Esophagus (tissue), 2 donors: ENCODE results near the gene STYK1. TPM values are rescaled to one million over a fixed set of nuclear protein-coding genes. Genes with fewer than 3 reads are reported as not detected.
"Not testable (repeated sequence)": the region's sequence is repeated elsewhere in the genome, so short reads cannot be mapped to it uniquely, and the experiment has no call there.

Source experiments
- H3K27ac ChIP-seq, 2 donors: one replicate each; pipeline ENCODE4 v1.5.1; 2013; ENCODE audit warnings: low read depth in 2 of 2, mild to moderate bottlenecking in 2 of 2, inconsistent platforms in 1 of 2, low read length in 1 of 2, moderate library complexity in 1 of 2
- H3K27me3 ChIP-seq, 2 donors: one replicate each; pipeline ENCODE4 v1.6.1; 2013; ENCODE audit warnings: low read length in 2 of 2, control low read depth in 1 of 2, mild to moderate bottlenecking in 1 of 2; ENCODE audit not compliant: insufficient read depth in 2 of 2, control insufficient read depth in 1 of 2
- H3K36me3 ChIP-seq, 2 donors: one replicate each; pipeline ENCODE4 v1.6.1; 2013; ENCODE audit warnings: low read length in 1 of 2; ENCODE audit not compliant: control insufficient read depth in 2 of 2, insufficient read depth in 2 of 2
- H3K4me1 ChIP-seq, 2 donors: one replicate each; pipeline ENCODE4 v1.6.1; 2013; ENCODE audit warnings: low read length in 1 of 2; ENCODE audit not compliant: control insufficient read depth in 2 of 2, insufficient read depth in 2 of 2
- H3K4me3 ChIP-seq, 2 donors: one replicate each; pipeline ENCODE4 v1.5.1; 2013; ENCODE audit warnings: low read length in 2 of 2, mild to moderate bottlenecking in 2 of 2, low read depth in 1 of 2, moderate library complexity in 1 of 2
- H3K9me3 ChIP-seq, 2 donors: one replicate each; pipeline ENCODE4 v1.6.1; 2013; ENCODE audit warnings: mild to moderate bottlenecking in 2 of 2, low read depth in 1 of 2, low read length in 1 of 2, moderate library complexity in 1 of 2; ENCODE audit not compliant: control insufficient read depth in 2 of 2, insufficient read depth in 1 of 2
- WGBS, 2 donors: extraction: QIAGEN DNeasy Blood & Tissue Kit; methylation state at CpG; one replicate each; pipeline ENCODE4 v1.1.7; 2013; 5-methylcytosine and 5-hydroxymethylcytosine counted together
- polyA plus RNA-seq, 2 donors: library from polyadenylated mRNA; stranded (reverse); fragments of 200-250 nt; gene quantifications; one replicate each; pipeline ENCODE4 v1.2.3, GENCODE V29; 2013
- donor health status: healthy with polysubstance abuse.
- donor health status: Bipolar disorder and iron deficiency.

The STYK1 gene
- polyA plus RNA-seq, 2 donors: 5.4 to 7.0 TPM

- no peaks in the 10 kb centered on the region for H3K4me1 ChIP-seq
- H3K36me3 ChIP-seq: no peaks in the 10 kb centered on the region
- WGBS, 2 donors: 15 to 22% methylated on average over 4 of the region's 4 CpGs
- no peaks in the 10 kb centered on the region for H3K9me3 ChIP-seq
- H3K27ac ChIP-seq: peak overlapping the region; percentile 93 to 98
- no peaks in the 10 kb centered on the region for H3K27me3 ChIP-seq
- H3K4me3 ChIP-seq: peak overlapping the region; percentile 93 to 95
Observed at GRCh38 chr12:10614056-10614370, 59.8 kb downstream of the STYK1 start.

GRCh38 chr12:10613349-10614055 is 60.4 kb downstream of the STYK1 start, which contains the start of gene MAGOHB:
MAGOHB (minus strand) TSS chr12:10613609; CDS start chr12:10613532, 77 bp downstream.
- Histone ChIP-seq H3K9me3 (no peaks in the 10 kb centered on the region), H3K36me3 (no peaks in the 10 kb centered on the region), H3K4me3 (peak within 1 kb of the TSS; percentile 93 to 95), H3K27me3 (no peaks in the 10 kb centered on the region), H3K4me1 (no peaks in the 10 kb centered on the region), H3K27ac (peak within 1 kb of the TSS; percentile 93 to 98)
- WGBS, 2 donors: 0 to 1% methylated on average over 45 of the region's 45 CpGs

- H3K36me3 ChIP-seq: no peaks in the 10 kb centered on the region
- H3K27ac ChIP-seq: peak overlapping the region; percentile 93 to 98
- no peaks in the 10 kb centered on the region for H3K4me1 ChIP-seq
- 1% methylated on average over 6 of the region's 6 CpGs for WGBS, 2 donors
- no peaks in the 10 kb centered on the region for H3K27me3 ChIP-seq
- no peaks in the 10 kb centered on the region for H3K9me3 ChIP-seq
- peak overlapping the region; percentile 93 to 95 for H3K4me3 ChIP-seq
Observed at GRCh38 chr12:10612984-10613348, 60.9 kb downstream of the STYK1 start.

- H3K4me3 ChIP-seq: peak overlapping the region in 1 of 2 donors; percentile 95
- H3K27me3 ChIP-seq: no peaks in the 10 kb centered on the region
- no peaks in the 10 kb centered on the region for H3K4me1 ChIP-seq
- H3K27ac ChIP-seq: no peak overlapping the region
- no peaks in the 10 kb centered on the region for H3K9me3 ChIP-seq
- WGBS, 2 donors: 63 to 66% methylated on average over 6 of the region's 6 CpGs
- H3K36me3 ChIP-seq: no peaks in the 10 kb centered on the region
Observed at GRCh38 chr12:10612110-10612509, 61.7 kb downstream of the STYK1 start.

DNA sequence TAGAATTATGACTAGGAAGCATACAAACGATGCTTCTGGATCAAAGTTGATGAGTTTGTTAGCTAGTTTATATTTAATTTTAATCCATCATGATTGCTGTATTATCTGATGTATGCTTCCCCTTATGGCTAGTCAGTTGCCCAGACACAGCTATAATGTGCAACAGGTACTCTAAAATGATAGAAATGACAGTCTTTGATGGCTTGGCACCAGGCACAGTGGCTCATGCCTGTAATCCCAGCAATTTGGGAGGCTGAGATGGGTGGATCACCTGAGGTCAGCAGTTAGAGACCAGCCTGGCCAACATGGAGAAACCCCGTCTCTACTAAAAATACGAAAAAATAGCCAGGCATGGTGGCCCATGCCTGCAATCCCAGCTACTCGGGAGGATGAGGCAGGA is 62.6 kb downstream of the STYK1 start:
- H3K9me3 ChIP-seq, H3K36me3 ChIP-seq, H3K4me1 ChIP-seq, H3K27me3 ChIP-seq, H3K27ac ChIP-seq, H3K4me3 ChIP-seq: not testable (repeated sequence)
- 88 to 89% methylated on average over 4 of the region's 4 CpGs for WGBS, 2 donors

- WGBS, 2 donors: 79 to 91% methylated on average over 3 of the region's 3 CpGs
- H3K9me3 ChIP-seq: no peaks in the 10 kb centered on the region
- H3K4me3 ChIP-seq: no peak overlapping the region
- no peaks in the 10 kb centered on the region for H3K4me1 ChIP-seq
- H3K27me3 ChIP-seq: no peaks in the 10 kb centered on the region
- H3K27ac ChIP-seq: no peak overlapping the region
- H3K36me3 ChIP-seq: no peaks in the 10 kb centered on the region
Observed at GRCh38 chr12:10610188-10610587, 63.7 kb downstream of the STYK1 start.

DNA sequence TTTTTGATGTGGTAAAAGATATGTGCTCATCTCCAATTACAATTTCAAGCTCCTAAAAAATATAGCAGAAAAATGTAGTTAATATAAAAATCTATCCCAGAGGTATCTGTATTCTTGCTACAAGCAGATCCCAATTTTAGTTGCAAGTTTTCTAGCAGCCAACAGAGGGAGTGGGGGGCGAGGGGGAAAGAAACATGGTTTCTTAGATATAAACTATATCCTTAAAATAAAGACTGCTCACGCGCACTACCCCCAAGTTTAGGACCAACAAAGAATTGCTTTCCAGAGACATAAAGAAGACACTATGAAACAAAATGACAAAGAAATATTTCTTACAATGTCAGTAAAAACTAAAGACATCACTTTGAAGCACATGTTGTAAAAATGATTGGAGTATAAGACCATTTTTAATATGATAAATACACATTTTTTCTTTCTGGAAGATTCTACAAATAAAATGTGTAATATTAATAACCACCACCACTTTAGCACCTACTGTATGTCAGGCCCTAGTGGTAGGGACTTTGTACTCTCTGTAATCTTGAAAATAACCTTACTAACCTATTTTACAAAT is 65.9 kb downstream of the STYK1 start:
- no peak overlapping the region for H3K4me3 ChIP-seq
- no peaks in the 10 kb centered on the region for H3K36me3 ChIP-seq
- H3K4me1 ChIP-seq: no peaks in the 10 kb centered on the region
- H3K9me3 ChIP-seq: no peaks in the 10 kb centered on the region
- no peak overlapping the region for H3K27ac ChIP-seq
- 85 to 88% methylated on average over 3 of the region's 3 CpGs for WGBS, 2 donors
- H3K27me3 ChIP-seq: no peaks in the 10 kb centered on the region

DNA sequence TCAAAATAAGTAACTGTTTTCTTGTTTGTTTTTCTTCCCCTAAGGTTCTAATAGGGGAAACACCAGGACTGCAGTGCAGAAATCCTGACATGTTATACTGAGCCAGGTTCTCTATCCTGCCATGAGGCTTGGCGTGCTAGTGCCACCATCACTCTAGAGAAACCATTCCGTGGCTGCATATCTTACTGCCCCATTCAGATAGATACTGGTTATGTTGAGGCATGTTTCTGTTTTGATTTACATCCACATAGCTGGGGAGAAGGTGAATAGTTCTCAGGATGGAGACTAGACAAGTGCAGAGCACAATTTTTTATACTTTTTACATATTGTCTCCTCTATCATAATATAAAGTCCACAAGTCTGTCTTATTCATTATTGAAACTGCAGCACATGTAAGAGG is 72.0 kb downstream of the STYK1 start:
- Histone ChIP-seq H3K4me1 (no peaks in the 10 kb centered on the region), H3K4me3 (no peak overlapping the region), H3K27me3 (no peaks in the 10 kb centered on the region), H3K27ac (no peak overlapping the region), H3K36me3 (peaks cover 0 to under 1% of the 10 kb centered on the region in 2 donors), H3K9me3 (no peaks in the 10 kb centered on the region)
- WGBS, 2 donors: 86 to 95% methylated on average over 2 of the region's 2 CpGs

- no peaks in the 10 kb centered on the region for H3K27me3 ChIP-seq
- 89 to 90% methylated on average over 6 of the region's 6 CpGs for WGBS, 2 donors
- H3K4me3 ChIP-seq: no peak overlapping the region
- no peak overlapping the region for H3K27ac ChIP-seq
- H3K9me3 ChIP-seq: no peaks in the 10 kb centered on the region
- no peaks in the 10 kb centered on the region for H3K4me1 ChIP-seq
- peaks cover 0 to 3% of the 10 kb centered on the region in 2 donors for H3K36me3 ChIP-seq
Observed at GRCh38 chr12:10600988-10601387, 72.9 kb downstream of the STYK1 start.

DNA sequence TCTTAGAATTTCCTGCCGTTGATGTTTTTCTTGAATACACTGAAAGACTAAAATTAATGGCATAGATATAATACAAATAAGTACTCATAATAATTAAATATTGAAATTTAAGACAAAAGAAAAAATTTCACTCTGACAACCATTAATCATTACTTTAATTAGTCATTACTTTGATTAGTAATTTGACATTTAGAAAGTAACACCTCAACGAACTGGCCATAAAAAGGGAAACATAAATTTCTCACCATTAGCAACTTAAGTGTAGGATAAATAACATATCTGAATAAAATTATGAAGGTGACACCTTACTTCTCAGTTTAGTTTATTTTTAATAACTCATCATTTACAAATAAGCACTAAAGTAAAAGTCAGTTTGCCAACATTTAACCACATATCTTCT is 78.0 kb downstream of the STYK1 start:
- no peak overlapping the region for H3K27ac ChIP-seq
- 62 to 66% methylated on average over 2 of the region's 2 CpGs for WGBS, 2 donors
- H3K4me1 ChIP-seq: no peaks in the 10 kb centered on the region
- no peak overlapping the region for H3K4me3 ChIP-seq
- peaks cover 0 to 3% of the 10 kb centered on the region in 2 donors for H3K36me3 ChIP-seq
- no peaks in the 10 kb centered on the region for H3K9me3 ChIP-seq
- H3K27me3 ChIP-seq: no peaks in the 10 kb centered on the region
